Lung (tissue), 12 donors: ENCODE measurements around the gene ENTPD2. TPM values are rescaled to one million over a fixed set of nuclear protein-coding genes. Genes with fewer than 3 reads are reported as not detected.

Experiments
- ATAC-seq: fragments of 200-7000 bp; cut with Tn5 transposase; one replicate; pipeline ENCODE4 v1.9.1; 2020; ENCODE audit warnings: moderate number of reproducible peaks; ENCODE audit not compliant: insufficient read depth, low FRiP score
- DNase-seq, 3 donors: peaks; one replicate each; pipeline ENCODE4 v3.0.0-alpha.2; 2013 to 2017
- H3K27ac ChIP-seq, 2 donors: one replicate each; pipeline ENCODE4 v1.5.1; 2013; ENCODE audit warnings: mild to moderate bottlenecking in 2 of 2, moderate library complexity in 2 of 2, control low read depth in 1 of 2, inconsistent platforms in 1 of 2, low read depth in 1 of 2, low read length in 1 of 2
- H3K27me3 ChIP-seq, 3 donors: one replicate each; pipeline ENCODE4 v1.5.1; 2013; ENCODE audit warnings: low read length in 2 of 3; ENCODE audit not compliant: control insufficient read depth in 3 of 3, insufficient read depth in 3 of 3
- H3K36me3 ChIP-seq, 4 donors: one replicate each; pipeline ENCODE4 v1.5.1; 2013; ENCODE audit warnings: low read length in 4 of 4, mild to moderate bottlenecking in 1 of 4, moderate library complexity in 1 of 4; ENCODE audit not compliant: control insufficient read depth in 4 of 4, insufficient read depth in 4 of 4
- H3K4me1 ChIP-seq, 5 donors: one replicate each; pipeline ENCODE4 v1.5.1; 2013; ENCODE audit warnings: low read length in 5 of 5, mild to moderate bottlenecking in 2 of 5, moderate library complexity in 1 of 5; ENCODE audit not compliant: control insufficient read depth in 5 of 5, insufficient read depth in 5 of 5
- H3K4me3 ChIP-seq: one replicate; pipeline ENCODE4 v1.5.1; 2013; ENCODE audit warnings: mild to moderate bottlenecking, control low read depth, moderate library complexity
- H3K9ac ChIP-seq, 2 donors: one replicate each; pipeline ENCODE4 v1.5.1; 2013; ENCODE audit warnings: low read length in 2 of 2, control low read depth in 1 of 2; ENCODE audit not compliant: insufficient read depth in 1 of 2
- H3K9me3 ChIP-seq, 4 donors: one replicate each; pipeline ENCODE4 v1.5.1; 2013; ENCODE audit warnings: low read length in 3 of 4, mild to moderate bottlenecking in 1 of 4, moderate library complexity in 1 of 4; ENCODE audit not compliant: control insufficient read depth in 4 of 4, insufficient read depth in 3 of 4
- CTCF ChIP-seq: IDR thresholded peaks from 2 replicates; pipeline ENCODE4 v1.5.1; 2012; ENCODE audit warnings: mild to moderate bottlenecking; ENCODE audit errors: control extremely low read depth, extremely low read depth
- WGBS, 2 donors: extraction: QIAGEN DNeasy Blood & Tissue Kit; methylation state at CpG; one replicate each; pipeline ENCODE4 v1.1.7; 2013; 5-methylcytosine and 5-hydroxymethylcytosine counted together
- polyA plus RNA-seq, 2 donors: library from polyadenylated mRNA; stranded (reverse); fragments of 200-250 nt; gene quantifications; one replicate each; pipeline ENCODE4 v1.2.1, GENCODE V29; 2013
- total RNA-seq, 2 donors: library from RNA; depleted of rRNA in 1 of 2; stranded (reverse); fragments of >200 nt in 1 of 2; gene quantifications; one replicate each; pipeline ENCODE4 v1.2.1, GENCODE V29; 2014 to 2021
- donor health status: control.
- donor health status: control.
- donor health status: Bipolar disorder and iron deficiency.
- donor health status: healthy.
- donor health status: DM: yes; HTN: yes; CAD: no.

Gene ENTPD2
- total and polyA plus RNA-seq, 4 donors, result 0.39 to 3.2 (median 1.2) TPM

- H3K4me1 ChIP-seq, result peaks cover 0 to 18% (median 4%) of the 10 kb centered on the region in 5 donors
- no peak within 1 kb of the TSS for H3K9ac ChIP-seq
- peak within 1 kb of the TSS in 1 of 2 donors; percentile 27 for H3K27ac ChIP-seq
- no peak for TF ChIP-seq CTCF
- ATAC-seq, result no peak
- H3K9me3 ChIP-seq, result no peaks in the 10 kb centered on the region
- 29 to 54% methylated on average over 16 of the region's 16 CpGs for WGBS, 2 donors
- peaks cover 0 to 3% (median 0%) of the 10 kb centered on the region in 3 donors for H3K27me3 ChIP-seq
- H3K4me3 ChIP-seq, result no peak within 1 kb of the TSS
- no peak for DNase-seq
- no peaks in the 10 kb centered on the region for H3K36me3 ChIP-seq
Measured at GRCh38 chr9:137031904-137032640, 21.8 kb downstream of the ENTPD2 start, which contains the start of gene FUT7. Gene FUT7 (minus strand): TSS chr9:137032088. CDS start chr9:137031991, 97 bp downstream.

- ATAC-seq (no peak), DNase-seq (no peak)
- Histone ChIP-seq H3K4me3 (no peak overlapping the region), H3K4me1 (peaks cover 0 to 19% (median 4%) of the 10 kb centered on the region in 5 donors), H3K36me3 (no peaks in the 10 kb centered on the region), H3K9ac (no peak overlapping the region), H3K9me3 (no peaks in the 10 kb centered on the region), H3K27ac (peak overlapping the region in 1 of 2 donors; percentile 27), H3K27me3 (peaks cover 0 to 3% (median 0%) of the 10 kb centered on the region in 3 donors)
- TF ChIP-seq CTCF, result no peak
- 55 to 75% methylated on average over 65 of the region's 65 CpGs for WGBS, 2 donors
Measured at GRCh38 chr9:137030538-137031527, 23.0 kb downstream of the ENTPD2 start.

GRCh38 chr9:137030006-137030405 lies 23.9 kb downstream of the ENTPD2 start:
- Histone ChIP-seq H3K4me3 (no peak overlapping the region), H3K27ac (peak overlapping the region in 1 of 2 donors; percentile 34), H3K9me3 (no peaks in the 10 kb centered on the region), H3K27me3 (peaks cover 0 to 3% (median 0%) of the 10 kb centered on the region in 3 donors), H3K36me3 (no peaks in the 10 kb centered on the region), H3K4me1 (peaks cover 0 to 17% (median 7%) of the 10 kb centered on the region in 5 donors), H3K9ac (no peak overlapping the region)
- ATAC-seq, result no peak
- WGBS, 2 donors, result 34 to 65% methylated on average over 15 of the region's 15 CpGs
- TF ChIP-seq CTCF, result no peak
- no peak for DNase-seq
